H1 (cell line): ENCODE measurements around the gene STYK1. TPM values are rescaled to one million over a fixed set of nuclear protein-coding genes. Genes with fewer than 3 reads are reported as not detected.

Source experiments
- CTCF ChIA-PET: fragments of 300-600 bp; sonication (Branson Sonifier 250); formaldehyde crosslinking; loops from one replicate; lab custom pipeline; 2021; ENCODE audit not compliant: partially characterized antibody; lab: Charles Lee
- POLR2A ChIA-PET: fragments of 300-600 bp; sonication (Branson Sonifier 250); formaldehyde crosslinking; loops from one replicate; lab custom pipeline; 2021; ENCODE audit warnings: inconsistent platforms; ENCODE audit not compliant: partially characterized antibody; lab: Charles Lee
- DNase-seq, 2 experiments: peaks; one replicate each; pipeline versions ENCODE4 v3.0.0 to v3.0.0-alpha.2; 2010 to 2022; ENCODE audit warnings: low spot score in 2 of 2, low read depth in 1 of 2, mixed read lengths in 1 of 2
- FAIRE-seq: peaks from 2 replicates; lab custom pipeline; 2011; peaks lifted over from hg19 to GRCh38; lab: Jason Lieb, UNC
- H2AFZ ChIP-seq: 2 replicates; pipeline ENCODE4 v1.8.1; 2012; ENCODE audit warnings: low read length, inconsistent platforms
- H2AK5ac ChIP-seq: 2 replicates; pipeline ENCODE4 v1.6.1; 2013; ENCODE audit warnings: low read depth, low read length
- H2BK120ac ChIP-seq: replicated peaks from 2 replicates; pipeline ENCODE3; 2013; ENCODE audit warnings: low read depth, low read length, inconsistent platforms
- H2BK12ac ChIP-seq: 2 replicates; pipeline ENCODE4 v1.6.1; 2013; ENCODE audit warnings: low read depth, low read length
- H2BK15ac ChIP-seq: 2 replicates; pipeline ENCODE4 v1.6.1; 2013; ENCODE audit warnings: low read length
- H2BK20ac ChIP-seq: 2 replicates; pipeline ENCODE4 v1.6.1; 2013; ENCODE audit warnings: low read length
- H2BK5ac ChIP-seq: 2 replicates; pipeline ENCODE4 v1.6.1; 2013; ENCODE audit warnings: low read depth, low read length
- H3K14ac ChIP-seq: 2 replicates; pipeline ENCODE4 v1.6.1; 2013; ENCODE audit warnings: inconsistent platforms; ENCODE audit not compliant: insufficient read length
- H3K18ac ChIP-seq: 2 replicates; pipeline ENCODE4 v1.6.1; 2013; ENCODE audit warnings: low read length; ENCODE audit errors: extremely low read depth
- H3K23ac ChIP-seq: 2 replicates; pipeline ENCODE4 v1.6.1; 2013; ENCODE audit warnings: inconsistent platforms; ENCODE audit not compliant: insufficient read length
- H3K23me2 ChIP-seq: 2 replicates; pipeline ENCODE4 v1.6.1; 2013; ENCODE audit warnings: low read depth, low read length
- H3K27ac ChIP-seq: 2 replicates; pipeline ENCODE4 v1.6.1; 2011; ENCODE audit warnings: low read depth, low read length, inconsistent platforms
- H3K27me3 ChIP-seq, 4 experiments: replicated peaks in 1 of 4; 1 replicate in 1 of 4; 2 replicates in 3 of 4; pipeline versions ENCODE4 v1.6.1 to v1.8.1; 2011 to 2013; ENCODE audit warnings: low read length in 3 of 4, mild to moderate bottlenecking in 3 of 4, inconsistent platforms in 2 of 4, mixed read lengths in 2 of 4, moderate library complexity in 1 of 4; ENCODE audit not compliant: control insufficient read depth in 3 of 4, insufficient read depth in 3 of 4; ENCODE audit errors: extremely low read depth in 1 of 4
- H3K36me3 ChIP-seq, 4 experiments: 2 replicates each; pipeline versions ENCODE4 v1.6.1 to v1.8.1; 2011 to 2013; ENCODE audit warnings: mild to moderate bottlenecking in 4 of 4, low read length in 3 of 4, moderate library complexity in 2 of 4, control low read depth in 1 of 4, inconsistent platforms in 1 of 4; ENCODE audit not compliant: insufficient read depth in 4 of 4, control insufficient read depth in 2 of 4
- H3K4ac ChIP-seq: replicated peaks from 2 replicates; pipeline ENCODE3; 2013; ENCODE audit warnings: low read length, low read depth, mixed read lengths, inconsistent platforms; ENCODE audit not compliant: insufficient read length
- H3K4me1 ChIP-seq, 4 experiments: replicated peaks in 1 of 4; 1 replicate in 1 of 4; 2 replicates in 3 of 4; pipeline versions ENCODE4 v1.6.1 to v1.8.1; 2011 to 2013; ENCODE audit warnings: low read length in 3 of 4, inconsistent platforms in 2 of 4, mixed read lengths in 1 of 4; ENCODE audit not compliant: insufficient read depth in 4 of 4, control insufficient read depth in 3 of 4
- H3K4me2 ChIP-seq, 2 experiments: 2 replicates each; pipeline versions ENCODE4 v1.6.1 to v1.8.1; 2011 to 2013; ENCODE audit warnings: low read depth in 2 of 2, low read length in 2 of 2, control low read depth in 1 of 2, inconsistent platforms in 1 of 2, mild to moderate bottlenecking in 1 of 2; ENCODE audit not compliant: insufficient read depth in 1 of 2
- H3K4me3 ChIP-seq, 4 experiments: fragments of 200-600, 300-600 bp in 1 of 4; sonication (generic), shearing (Covaris generic), sonication (Bioruptor Twin) in 1 of 4; 2 replicates each; pipeline versions ENCODE4 v1.5.1 to v1.8.1; 2011 to 2016; ENCODE audit warnings: low read length in 4 of 4, low read depth in 3 of 4, control low read depth in 2 of 4, inconsistent platforms in 2 of 4, mild to moderate bottlenecking in 2 of 4, mixed read lengths in 1 of 4, moderate library complexity in 1 of 4; ENCODE audit not compliant: insufficient read depth in 2 of 4; ENCODE audit errors: extremely low read depth in 1 of 4
- H3K56ac ChIP-seq: replicated peaks from 2 replicates; pipeline ENCODE3; 2013; ENCODE audit warnings: low read depth, mild to moderate bottlenecking, mixed read lengths, low read length, inconsistent platforms; ENCODE audit not compliant: insufficient read length
- H3K79me1 ChIP-seq: 2 replicates; pipeline ENCODE4 v1.6.1; 2013; ENCODE audit warnings: low read depth, low read length, control low read depth
- H3K79me2 ChIP-seq, 2 experiments: 2 replicates each; pipeline versions ENCODE4 v1.6.1 to v1.8.1; 2012 to 2013; ENCODE audit warnings: low read length in 2 of 2, mild to moderate bottlenecking in 2 of 2, inconsistent platforms in 1 of 2; ENCODE audit not compliant: insufficient read depth in 2 of 2, control insufficient read depth in 1 of 2
- H3K9ac ChIP-seq, 4 experiments: replicated peaks in 1 of 4; 1 replicate in 1 of 4; 2 replicates in 3 of 4; pipeline versions ENCODE4 v1.6.1 to v1.8.1; 2011 to 2013; ENCODE audit warnings: low read depth in 3 of 4, low read length in 3 of 4, control low read depth in 2 of 4, mild to moderate bottlenecking in 2 of 4, moderate library complexity in 2 of 4, inconsistent platforms in 1 of 4; ENCODE audit errors: extremely low read depth in 1 of 4
- H3K9me3 ChIP-seq, 2 experiments: 2 replicates each; pipeline versions ENCODE4 v1.6.1 to v1.8.1; 2012 to 2013; ENCODE audit warnings: mild to moderate bottlenecking in 2 of 2, moderate library complexity in 2 of 2, control low read depth in 1 of 2, inconsistent platforms in 1 of 2, low read depth in 1 of 2, low read length in 1 of 2, mixed read lengths in 1 of 2; ENCODE audit not compliant: insufficient read depth in 2 of 2
- H4K20me1 ChIP-seq, 2 experiments: replicated peaks in 1 of 2; 2 replicates each; pipeline versions ENCODE3 to v1.8.1; 2011 to 2013; ENCODE audit warnings: inconsistent platforms in 2 of 2, low read length in 2 of 2, mild to moderate bottlenecking in 1 of 2; ENCODE audit not compliant: insufficient read depth in 2 of 2, control insufficient read depth in 1 of 2
- H4K5ac ChIP-seq: 2 replicates; pipeline ENCODE4 v1.6.1; 2013; ENCODE audit warnings: low read length, low read depth, mixed read lengths, inconsistent platforms; ENCODE audit not compliant: insufficient read length
- H4K8ac ChIP-seq: 2 replicates; pipeline ENCODE4 v1.8.0; 2013; ENCODE audit warnings: mild to moderate bottlenecking, moderate library complexity, low read length, inconsistent platforms; ENCODE audit not compliant: insufficient read depth; ENCODE audit errors: extremely low read depth
- H4K91ac ChIP-seq: replicated peaks from 2 replicates; pipeline ENCODE3; 2013; ENCODE audit warnings: low read length, mixed read lengths, inconsistent platforms; ENCODE audit not compliant: insufficient read length
- ASH2L ChIP-seq: fragments of 200-600, 300-600 bp; sonication (generic); IDR thresholded peaks from one replicate; pipeline ENCODE4 v1.7.1; 2017; ENCODE audit warnings: low read length
- ATF2 ChIP-seq: IDR thresholded peaks from 2 replicates; pipeline ENCODE4 v1.6.1; 2012; ENCODE audit warnings: low read length, inconsistent platforms
- BACH1 ChIP-seq: IDR thresholded peaks from 2 replicates; pipeline ENCODE4 v1.6.1; 2012; ENCODE audit warnings: low read length, improper control_type of control experiment
- E2F6 ChIP-seq: IDR thresholded peaks from 2 replicates; pipeline ENCODE4 v1.6.1; 2012; ENCODE audit warnings: inconsistent platforms
- POLR2A ChIP-seq, 2 experiments: IDR thresholded peaks; 1 replicate in 1 of 2; 2 replicates in 1 of 2; pipeline ENCODE4 v1.6.1; 2011; ENCODE audit warnings: low read depth in 2 of 2, low read length in 2 of 2, mild to moderate bottlenecking in 2 of 2; ENCODE audit errors: control extremely low read depth in 1 of 2
- TBP ChIP-seq: IDR thresholded peaks from 2 replicates; pipeline ENCODE4 v1.6.1; 2011; ENCODE audit warnings: low read depth, low read length, improper control_type of control experiment
- USF2 ChIP-seq: IDR thresholded peaks from 2 replicates; pipeline ENCODE4 v1.6.1; 2011; ENCODE audit warnings: low read length, improper control_type of control experiment
- WGBS, 2 experiments: shearing (Covaris generic) in 1 of 2; methylation state at CpG; one replicate each; pipeline versions ENCODE4 v1.1.6 to v1.1.7; 2013 to 2015; ENCODE audit warnings: low lambda C conversion rate in 2 of 2, mixed read lengths in 2 of 2, inconsistent platforms in 1 of 2, low coverage in 1 of 2, missing lambda C conversion rate in 1 of 2; ENCODE audit not compliant: insufficient replicate concordance in 2 of 2, insufficient coverage in 1 of 2, insufficient read length in 1 of 2; ENCODE audit errors: extremely low coverage in 1 of 2, missing lambda C conversion rate in 1 of 2; 5-methylcytosine and 5-hydroxymethylcytosine counted together
- polyA plus RNA-seq, 7 experiments: library from polyadenylated mRNA; depleted of rRNA in 3 of 7; stranded (reverse) in 5 of 7; unstranded in 2 of 7; fragments of >200 nt in 5 of 7; fragments of 200-250 nt in 2 of 7; gene quantifications; 1 replicate in 5 of 7; 2 replicates in 1 of 7; 4 replicates in 1 of 7; pipeline versions ENCODE4 v1.2.1 to v1.2.3, GENCODE V29; 2011 to 2013; ENCODE audit warnings: missing spikeins in 2 of 7, mixed read lengths in 2 of 7
- total RNA-seq: library from RNA; stranded (reverse); fragmentation: NEBNext Ultra II Directional; extraction: Animal tissue kit (Norgen Biotek cat#: 25700); gene quantifications from 2 replicates; pipeline ENCODE4 v1.2.1, GENCODE V29; 2021

STYK1 gene
- total and polyA plus RNA-seq, 2 of the 8 experiments (the other 6 are each of a cell fraction or from before 2014, with no cell fraction given): 0.38 to 1.1 TPM

GRCh38 chr12:10722905-10723746 is 49.3 kb upstream of the STYK1 start, which contains the start of gene YBX3:
Gene YBX3 (minus strand): TSS chr12:10723323. CDS start chr12:10723111, 212 bp downstream.
- Histone ChIP-seq H3K23me2 (peaks cover 11% of the 10 kb centered on the region), H3K18ac (peak within 1 kb of the TSS; percentile 85), H4K5ac (peak within 1 kb of the TSS; percentile 45), H3K56ac (peak within 1 kb of the TSS; percentile 43), H3K4me1 (peaks cover 5 to 21% (median 7%) of the 10 kb centered on the region in 4 experiments; a peak in 6 of 7 replicates), H3K9me3 (no peaks in the 10 kb centered on the region), H3K4me2 (peak within 1 kb of the TSS; percentile 89 to 93), H3K9ac (peak within 1 kb of the TSS; percentile 77 to 90 (median 84)), H2BK12ac (peak within 1 kb of the TSS; percentile 71; the same call in 1 of the 2 replicates), H2AFZ (peak within 1 kb of the TSS; percentile 62), H4K20me1 (peaks cover 2 to 8% of the 10 kb centered on the region in 2 experiments), H2AK5ac (peak within 1 kb of the TSS; percentile 43; the same call in 1 of the 2 replicates), H3K4ac (no peak within 1 kb of the TSS), H3K27me3 (no peaks in the 10 kb centered on the region), H3K27ac (peak within 1 kb of the TSS; percentile 88), H2BK5ac (peak within 1 kb of the TSS; percentile 75), H2BK20ac (no peak within 1 kb of the TSS), H3K79me1 (no peaks in the 10 kb centered on the region; the same call in 1 of the 2 replicates), H4K91ac (peak within 1 kb of the TSS; percentile 12), H3K4me3 (peak within 1 kb of the TSS; percentile 96 to 99 (median 98)), H3K23ac (no peak within 1 kb of the TSS), H2BK120ac (no peak within 1 kb of the TSS), H3K79me2 (peaks cover 28 to 56% of the 10 kb centered on the region in 2 experiments), H2BK15ac (no peak within 1 kb of the TSS), H4K8ac (peak within 1 kb of the TSS; percentile 76; the same call in 1 of the 2 replicates), H3K36me3 (no peaks in the 10 kb centered on the region), H3K14ac (no peak within 1 kb of the TSS)
- 1% methylated on average over 28 of the region's 95 CpGs; no CpG with 5 or more reads in 1 of the 2 experiments for WGBS, 2 experiments
- DNase-seq (peak in 1 of 2 experiments; percentile 84), FAIRE-seq (no peak)
- CTCF ChIA-PET: interaction anchor here (1.6 kb wide), 1 partner anchor 27 kb away, joined by 9 read pairs; no protein-coding TSS in a partner anchor
- POLR2A ChIA-PET: interaction anchor here (0.5 to 3.5 kb wide), 23 partner anchors 8 to 1312 kb away, joined by 3 to 24 read pairs (median 4); partner anchors contain the start of genes GABARAPL1 and SMIM10L1
- TF ChIP-seq BACH1 (peak; percentile 19; the same call in 1 of the 2 replicates), USF2 (no peak), ATF2 (no peak), POLR2A (IDR thresholded peaks at IDR 0.05; ENCODE audit: control extremely low read depth in 1 of 2, low read depth in 2 of 2, low read length in 2 of 2) (peak; percentile 35 to 45; a peak in 2 of 3 replicates), ASH2L (peak; percentile 63), E2F6 (peak; percentile 17; the same call in 1 of the 2 replicates), TBP (peak; percentile 84)
